Uterus (tissue), 2 donors: ENCODE results near the gene TMC5.

Experiments used
- POLR2A ChIP-seq, 2 donors: fragments of 450-650 bp; IDR thresholded peaks; one replicate each; pipeline ENCODE4 v1.6.1; 2016; ENCODE audit warnings: antibody characterized with exemption in 2 of 2, mild to moderate bottlenecking in 1 of 2, moderate library complexity in 1 of 2
- TF ChIP-seq, protein P1 (sequence below), 4 experiments: fragments of 200-600 bp in 2 of 4; fragments of 450-650 bp in 2 of 4; sonication (generic) in 2 of 4; IDR thresholded peaks; one replicate each; pipeline ENCODE4 v1.5.1; 2016 to 2019; ENCODE audit warnings: antibody characterized with exemption in 4 of 4, mild to moderate bottlenecking in 2 of 4, moderate library complexity in 1 of 4

DNA sequence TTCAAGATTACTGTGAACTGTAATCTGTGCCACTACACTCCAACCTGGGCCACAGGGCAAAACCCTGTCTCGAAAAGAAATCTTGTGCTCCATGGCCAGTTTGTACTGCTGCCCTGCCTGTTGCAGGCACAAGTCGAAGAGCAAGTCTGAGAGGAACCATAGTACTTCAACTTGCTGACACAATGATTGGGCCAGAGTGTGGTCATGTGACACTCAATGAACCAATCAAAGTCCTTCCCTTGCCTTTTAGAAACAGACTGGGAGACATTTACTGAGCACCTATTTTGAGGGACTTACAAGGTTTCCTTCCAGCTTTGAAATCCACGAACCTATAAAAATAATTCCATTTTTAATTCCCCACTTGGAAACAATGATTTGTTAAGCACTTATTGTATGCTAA is 39.8 kb upstream of the TMC5 start:
- TF ChIP-seq POLR2A (IDR thresholded peaks at IDR 0.05): no peak
- TF ChIP-seq, protein P1, sequence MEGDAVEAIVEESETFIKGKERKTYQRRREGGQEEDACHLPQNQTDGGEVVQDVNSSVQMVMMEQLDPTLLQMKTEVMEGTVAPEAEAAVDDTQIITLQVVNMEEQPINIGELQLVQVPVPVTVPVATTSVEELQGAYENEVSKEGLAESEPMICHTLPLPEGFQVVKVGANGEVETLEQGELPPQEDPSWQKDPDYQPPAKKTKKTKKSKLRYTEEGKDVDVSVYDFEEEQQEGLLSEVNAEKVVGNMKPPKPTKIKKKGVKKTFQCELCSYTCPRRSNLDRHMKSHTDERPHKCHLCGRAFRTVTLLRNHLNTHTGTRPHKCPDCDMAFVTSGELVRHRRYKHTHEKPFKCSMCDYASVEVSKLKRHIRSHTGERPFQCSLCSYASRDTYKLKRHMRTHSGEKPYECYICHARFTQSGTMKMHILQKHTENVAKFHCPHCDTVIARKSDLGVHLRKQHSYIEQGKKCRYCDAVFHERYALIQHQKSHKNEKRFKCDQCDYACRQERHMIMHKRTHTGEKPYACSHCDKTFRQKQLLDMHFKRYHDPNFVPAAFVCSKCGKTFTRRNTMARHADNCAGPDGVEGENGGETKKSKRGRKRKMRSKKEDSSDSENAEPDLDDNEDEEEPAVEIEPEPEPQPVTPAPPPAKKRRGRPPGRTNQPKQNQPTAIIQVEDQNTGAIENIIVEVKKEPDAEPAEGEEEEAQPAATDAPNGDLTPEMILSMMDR (IDR thresholded peaks at IDR 0.05): no peak
